GM21515 (cell line): ENCODE data around the gene ACTG1.

Experiments
- ATAC-seq: cut with Tn5 transposase; IDR thresholded peaks from one replicate; pipeline ENCODE4 v1.9.1; 2021; ENCODE audit not compliant: unreplicated experiment

ACTG1 gene

DNA sequence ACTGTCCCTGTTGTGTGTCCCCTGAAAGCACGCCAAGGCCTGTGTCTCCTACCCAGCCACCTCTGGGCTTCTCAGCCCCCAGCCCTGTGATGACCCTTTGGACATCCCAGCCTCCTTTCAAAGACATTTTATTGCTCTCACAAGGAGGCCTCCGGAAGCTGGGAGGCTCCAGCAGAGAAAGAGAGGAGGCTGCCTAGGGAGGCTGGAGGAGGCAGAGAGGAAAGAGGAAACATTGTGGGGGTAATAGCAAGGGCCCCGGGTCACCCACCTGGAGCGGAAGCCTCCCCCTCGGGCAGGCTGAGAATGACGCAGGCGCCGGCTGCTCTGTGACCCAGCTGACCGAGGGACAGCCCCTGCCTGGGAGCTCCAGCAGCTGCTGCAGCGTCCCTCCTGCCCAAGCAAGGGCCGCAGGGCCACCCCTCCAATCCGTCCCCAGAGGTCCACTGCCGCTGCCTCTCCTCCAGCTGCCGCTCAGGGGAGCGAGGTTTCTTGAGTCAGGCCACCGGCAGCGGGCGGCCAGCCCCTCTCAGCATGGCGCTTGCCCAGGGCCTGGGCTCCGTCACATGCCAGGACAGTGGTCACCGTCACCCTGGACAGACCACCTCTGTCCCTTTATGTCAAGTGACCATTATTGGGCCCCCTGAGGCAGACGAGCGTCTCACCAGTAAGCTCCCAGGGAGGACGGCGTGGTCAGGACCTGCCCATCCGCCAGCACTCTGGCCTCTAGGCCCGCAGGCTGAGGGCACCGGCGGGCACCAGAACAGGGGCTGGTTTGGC, 29.3 kb downstream of the ACTG1 start:
- ATAC-seq, result no peak

DNA sequence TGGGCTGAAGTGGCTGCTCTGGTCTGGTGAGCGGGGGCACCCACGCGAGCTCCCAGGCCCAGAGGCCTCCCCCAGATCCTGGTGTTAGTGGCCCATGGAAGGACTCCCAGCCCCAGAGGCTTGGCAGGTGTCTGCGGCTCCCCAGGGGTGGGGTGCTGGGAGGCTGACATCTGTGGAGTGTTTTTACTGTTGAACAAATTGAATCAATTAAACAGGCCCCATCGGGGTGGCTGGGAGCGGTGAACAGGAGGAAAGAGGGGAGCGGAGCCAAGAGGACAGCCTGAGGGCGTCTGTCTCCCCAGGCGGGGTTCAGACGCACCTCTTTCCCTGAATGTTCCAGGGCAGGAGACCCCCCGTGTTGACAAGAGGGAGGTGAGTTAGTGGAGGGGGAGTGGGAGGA, 29.9 kb downstream of the ACTG1 start:
- ATAC-seq, result no peak

DNA sequence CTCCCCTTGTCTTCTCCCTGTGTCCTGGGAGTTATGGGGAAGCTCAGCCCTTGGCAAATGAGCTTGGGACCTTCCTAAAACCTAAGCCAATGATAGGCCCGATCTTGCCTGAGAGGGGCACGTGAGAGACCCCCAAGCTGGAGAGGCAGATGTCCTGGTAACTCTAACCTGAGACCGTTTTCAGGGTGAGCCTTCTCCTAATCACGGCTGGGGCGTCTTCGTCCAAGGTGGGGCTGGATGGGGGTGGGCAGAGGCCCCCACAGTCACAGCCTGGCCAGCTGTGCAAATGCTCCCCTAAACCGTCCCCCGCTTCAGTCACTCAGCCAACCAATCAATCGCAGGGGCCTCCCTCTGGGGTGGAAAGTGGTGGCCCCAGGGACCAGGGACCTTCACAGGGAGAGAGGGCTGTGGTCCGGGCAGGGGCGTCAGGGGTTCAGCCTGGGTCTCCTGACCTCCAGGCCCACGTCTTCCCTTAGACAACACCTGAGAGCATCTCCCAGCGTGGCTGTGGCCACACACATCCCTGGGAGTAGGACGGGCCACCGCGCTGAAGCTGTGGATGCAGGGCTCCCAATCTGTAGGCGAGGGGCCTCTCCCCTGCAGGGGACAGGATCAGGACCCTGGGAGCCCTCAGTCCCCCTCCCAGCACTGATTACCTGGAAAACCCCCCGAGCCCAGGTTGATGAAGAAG, 30.6 kb downstream of the ACTG1 start:
- ATAC-seq, result no peak

DNA sequence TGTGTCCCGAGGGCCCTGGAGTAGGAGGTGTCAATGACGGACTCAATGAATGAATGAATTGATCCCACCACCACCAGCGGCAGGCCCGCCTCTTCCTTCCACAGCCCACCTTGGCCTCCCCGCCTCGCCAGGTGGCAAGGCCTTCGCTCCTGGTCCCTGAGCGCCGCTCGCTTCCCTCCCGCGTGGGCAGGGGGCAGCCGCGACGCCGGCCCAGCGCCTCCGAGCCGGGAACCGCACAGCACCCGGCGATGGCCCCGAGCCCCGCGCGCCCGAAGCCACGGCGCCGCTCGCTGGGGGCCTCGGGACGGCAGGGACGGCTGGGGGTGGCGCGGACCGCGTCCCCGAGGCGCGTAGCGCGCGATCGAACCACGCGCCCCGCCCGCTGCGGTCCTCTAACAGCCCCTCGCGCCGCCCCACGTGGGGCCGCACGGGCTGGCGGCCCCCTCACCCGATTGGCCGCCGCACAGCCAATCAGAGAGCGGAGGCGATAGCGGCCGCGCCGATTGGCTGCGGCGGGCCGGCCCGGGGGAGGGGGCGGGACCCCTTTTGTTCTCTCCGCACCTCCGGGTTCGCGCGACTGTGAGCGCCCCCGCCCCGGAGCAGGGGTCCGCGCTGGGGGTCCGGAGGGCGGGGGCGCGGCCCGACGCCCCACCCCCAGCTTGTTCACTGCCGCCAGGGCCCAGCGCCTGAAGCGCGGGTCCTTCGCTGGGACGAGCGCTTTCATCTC, 31.4 kb downstream of the ACTG1 start:
- no peak for ATAC-seq

DNA sequence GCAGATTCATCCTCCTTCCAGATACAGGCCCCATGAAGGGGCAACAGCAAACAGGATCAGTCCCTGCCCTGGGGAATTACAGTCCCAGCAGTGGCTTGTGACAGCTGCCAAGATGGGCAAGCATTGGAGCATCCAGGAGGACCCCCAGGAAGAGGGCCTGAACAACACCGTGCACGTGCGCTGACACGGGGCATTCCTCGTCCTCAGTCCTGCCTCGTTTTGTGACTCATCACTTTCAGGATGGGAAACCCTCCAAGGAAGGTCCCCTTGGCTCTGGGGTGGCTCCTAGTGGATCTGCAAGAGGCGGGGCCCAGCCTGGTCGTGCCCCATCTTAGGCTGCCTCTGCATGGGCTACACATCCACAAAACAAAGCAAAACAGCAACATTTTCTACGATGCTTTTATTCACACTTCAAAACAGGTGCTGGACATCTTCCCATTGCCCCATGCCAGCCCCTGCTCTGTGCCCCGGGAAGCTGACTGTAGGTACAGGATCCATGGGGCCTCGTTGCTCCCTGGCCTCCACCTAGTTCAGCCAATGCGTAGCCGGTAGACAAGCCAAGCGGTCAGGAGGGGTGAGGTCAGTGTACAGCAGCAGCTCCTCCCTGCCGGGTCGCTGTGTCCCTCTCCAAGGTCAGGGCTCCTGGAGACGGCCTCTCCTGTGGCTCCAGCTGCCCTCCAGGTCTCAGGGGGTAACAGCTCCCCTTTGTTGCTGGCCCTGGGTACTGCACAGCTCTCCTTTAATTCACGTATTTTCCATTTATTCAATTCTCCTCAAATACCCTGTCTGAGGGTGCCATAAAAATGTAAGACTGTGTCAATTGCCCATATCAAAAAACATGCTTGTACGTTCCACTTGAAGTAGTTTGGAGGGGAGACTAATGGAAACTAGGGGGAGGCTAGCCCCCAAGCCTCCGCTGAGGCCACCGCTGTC, 32.2 kb downstream of the ACTG1 start:
- ATAC-seq, result no peak

DNA sequence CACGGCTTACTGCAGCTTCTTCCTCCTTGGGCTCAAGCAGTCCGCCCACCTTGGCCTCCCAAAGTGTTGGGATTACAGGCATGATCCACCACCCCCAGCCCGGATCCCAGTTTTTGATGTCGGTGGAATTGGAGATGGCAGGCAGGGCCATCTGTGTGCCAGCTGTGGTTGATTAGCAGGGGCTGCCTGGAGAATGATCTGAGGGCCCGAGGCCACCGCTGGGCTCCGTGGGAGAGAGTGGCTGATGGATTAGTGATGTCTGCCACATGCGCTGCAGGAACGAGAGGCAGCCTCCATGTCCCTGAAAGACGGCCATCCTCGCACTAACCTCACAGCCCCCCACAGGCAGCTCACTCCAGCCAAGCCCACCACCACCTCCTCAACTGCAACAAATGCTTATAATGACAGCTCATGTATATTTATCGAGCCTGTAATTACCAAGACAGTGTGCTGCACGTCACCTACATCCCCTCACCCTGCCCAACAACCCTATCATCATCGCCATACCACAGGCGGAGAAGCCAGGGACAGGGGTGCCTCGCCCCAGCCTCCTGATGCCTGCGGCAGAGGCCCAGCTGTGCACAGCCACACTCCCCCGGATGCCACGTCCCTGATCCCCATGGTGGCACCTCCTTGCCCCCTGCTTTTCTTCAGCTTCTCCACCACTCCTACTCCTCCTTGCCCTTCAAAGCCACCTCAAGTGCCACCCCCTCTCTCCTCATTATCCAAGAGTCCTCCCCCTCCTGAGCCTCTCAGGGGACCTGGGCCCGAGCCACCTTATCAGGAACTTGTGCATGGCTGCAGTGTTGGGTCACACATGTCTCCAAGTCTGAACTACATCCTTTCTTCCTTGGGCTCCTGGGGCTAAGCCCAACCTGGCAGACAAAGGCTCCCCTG, 33.2 kb downstream of the ACTG1 start:
- ATAC-seq, result no peak

DNA sequence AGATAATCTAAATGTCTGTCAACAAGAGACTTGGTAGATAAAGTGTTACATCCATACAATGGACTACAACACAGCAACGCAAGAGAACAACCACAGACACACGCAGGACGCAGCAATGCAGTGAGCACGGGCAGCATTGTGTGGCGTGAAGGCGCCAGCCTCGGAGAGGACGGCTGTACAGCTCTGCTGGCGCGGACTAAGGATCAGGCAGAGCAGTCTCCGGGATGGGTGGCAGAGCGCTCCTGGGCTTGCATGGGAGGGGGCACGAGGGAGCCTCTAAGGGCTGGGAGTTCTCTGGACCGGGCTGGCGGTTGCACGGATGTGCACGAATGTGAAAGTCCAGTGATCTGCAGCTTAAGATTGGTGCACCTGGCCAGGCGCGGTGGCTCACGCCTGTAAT, 34.5 kb downstream of the ACTG1 start:
- ATAC-seq, result no peak

DNA sequence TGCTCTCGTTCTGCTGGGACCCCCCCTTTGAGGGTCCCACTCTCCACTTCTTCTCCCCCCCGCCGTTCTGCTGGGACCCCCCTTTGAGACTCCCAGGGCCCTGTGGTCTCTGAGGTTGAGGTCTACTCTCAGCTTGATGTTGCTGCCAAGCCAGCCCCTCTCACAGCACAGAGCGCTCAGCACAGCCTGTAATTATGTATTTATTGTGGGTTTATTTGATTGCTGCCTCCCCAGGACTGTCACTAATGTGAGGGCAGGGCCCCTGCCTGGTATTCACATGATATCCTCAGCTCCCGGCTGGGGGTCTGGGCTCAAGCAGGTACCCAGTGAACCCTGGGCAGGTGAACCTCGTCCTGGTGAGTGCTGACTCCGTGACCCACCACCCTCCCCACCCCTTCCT, 35.4 kb downstream of the ACTG1 start:
- ATAC-seq, result no peak

DNA sequence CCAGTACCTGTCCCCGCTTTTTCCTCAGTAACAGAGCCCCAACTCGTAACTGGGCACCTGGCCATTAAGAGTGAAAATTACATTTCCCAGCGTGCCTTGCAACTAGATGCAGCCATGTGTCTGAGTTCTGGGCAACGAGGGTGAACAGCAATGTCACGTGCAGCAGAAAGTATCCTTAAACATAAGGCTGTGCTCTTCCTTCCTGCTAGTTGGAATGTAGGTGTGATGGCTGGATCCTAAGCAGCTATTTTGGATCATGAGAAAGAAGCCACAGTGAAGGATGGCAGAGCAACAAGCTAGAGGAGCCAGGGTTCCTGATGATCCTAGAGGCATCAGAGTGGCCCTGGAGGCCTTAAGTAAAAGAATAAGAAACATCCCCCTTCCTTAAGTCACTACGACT, 36.0 kb downstream of the ACTG1 start:
- no peak for ATAC-seq

DNA sequence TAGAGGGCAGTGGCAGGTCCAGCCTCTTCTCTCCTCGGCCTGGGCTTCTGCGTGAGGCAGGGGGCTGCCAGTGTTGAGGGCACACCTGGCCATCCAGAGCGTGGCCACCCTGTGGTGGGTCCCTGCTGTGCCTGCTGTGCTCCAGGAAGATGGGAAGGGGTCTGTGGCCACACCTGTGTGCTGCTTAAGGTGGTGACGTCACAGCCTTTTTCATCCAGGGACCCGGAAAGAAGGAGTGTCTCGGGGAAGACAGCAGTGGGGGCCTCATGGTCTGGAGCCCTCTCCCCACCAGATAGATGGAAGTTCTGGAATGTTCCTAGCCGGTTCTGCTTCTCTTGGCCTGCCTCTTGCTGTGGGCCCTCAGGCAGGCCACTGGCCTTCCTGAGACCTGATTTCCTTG, 36.5 kb downstream of the ACTG1 start:
- no peak for ATAC-seq

DNA sequence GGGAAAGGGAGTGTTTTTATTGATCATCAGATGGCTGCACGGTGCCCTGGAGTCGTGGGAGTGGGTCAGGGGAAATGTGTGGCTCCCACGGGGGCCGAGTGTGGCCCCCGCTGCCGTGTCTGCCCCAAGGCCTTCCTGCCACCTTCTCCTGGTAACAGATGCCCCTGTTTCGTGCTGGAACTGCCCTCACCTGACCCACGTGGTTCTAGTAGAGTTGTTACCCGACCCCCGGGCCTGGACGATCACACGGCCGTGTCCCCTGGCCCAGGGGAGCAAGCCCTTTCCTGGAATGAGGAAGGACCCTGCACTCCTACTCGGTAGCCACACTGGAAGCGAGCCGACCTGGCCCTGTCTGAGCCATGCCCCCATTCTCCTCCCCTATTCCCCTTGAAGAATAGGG, 37.6 kb downstream of the ACTG1 start:
- ATAC-seq, result no peak

DNA sequence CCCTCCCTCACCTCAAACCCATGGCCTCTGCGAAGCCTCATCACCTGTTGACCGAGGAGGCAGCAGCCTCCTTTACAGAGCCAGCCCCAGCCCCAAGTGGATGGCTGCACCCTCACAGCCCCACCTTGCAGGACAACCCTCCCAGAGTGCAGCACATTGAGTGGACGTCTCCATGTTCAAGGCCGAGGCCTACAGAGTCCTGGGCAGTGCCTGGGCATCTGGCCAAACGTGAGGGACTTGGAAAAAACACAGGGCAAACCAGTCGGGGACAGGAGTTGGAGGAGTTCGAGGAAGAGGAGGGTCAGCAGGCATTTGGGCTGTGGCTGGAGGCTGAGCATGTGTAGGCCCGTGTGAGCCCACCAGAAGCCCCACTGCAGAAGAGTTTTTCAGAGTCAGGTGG, 39.6 kb downstream of the ACTG1 start:
- ATAC-seq, result no peak

DNA sequence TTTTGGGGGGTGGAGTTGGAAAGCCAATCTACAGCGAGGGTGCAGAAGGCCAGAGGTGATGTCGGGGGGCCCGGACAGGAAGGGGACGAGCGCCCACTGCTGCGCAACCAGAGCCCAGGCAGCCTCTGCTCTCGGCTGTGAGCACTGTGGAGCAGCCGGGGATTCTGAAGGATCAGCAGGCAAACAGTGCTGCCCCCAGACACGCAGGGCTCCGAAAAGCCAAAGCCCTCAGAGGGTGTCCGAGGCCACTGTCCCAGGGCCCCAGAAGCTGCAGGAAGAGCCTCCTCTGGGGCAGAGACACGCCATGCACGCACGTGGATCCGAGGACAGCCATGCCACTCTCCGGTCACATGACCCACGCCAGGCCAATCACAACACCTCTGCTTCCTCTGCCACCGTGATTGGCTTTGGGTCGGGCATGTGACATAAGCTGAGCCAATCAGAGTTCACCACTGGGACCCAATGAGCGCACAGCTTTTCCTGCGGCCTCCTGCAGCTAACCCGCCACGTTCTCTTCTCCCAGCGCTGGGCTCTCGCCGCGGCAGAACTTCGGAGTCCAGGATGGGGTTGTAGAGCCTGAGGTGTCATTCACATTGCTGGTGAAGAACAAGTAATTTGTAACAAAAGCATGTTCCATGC, 40.7 kb downstream of the ACTG1 start:
- ATAC-seq, result no peak

DNA sequence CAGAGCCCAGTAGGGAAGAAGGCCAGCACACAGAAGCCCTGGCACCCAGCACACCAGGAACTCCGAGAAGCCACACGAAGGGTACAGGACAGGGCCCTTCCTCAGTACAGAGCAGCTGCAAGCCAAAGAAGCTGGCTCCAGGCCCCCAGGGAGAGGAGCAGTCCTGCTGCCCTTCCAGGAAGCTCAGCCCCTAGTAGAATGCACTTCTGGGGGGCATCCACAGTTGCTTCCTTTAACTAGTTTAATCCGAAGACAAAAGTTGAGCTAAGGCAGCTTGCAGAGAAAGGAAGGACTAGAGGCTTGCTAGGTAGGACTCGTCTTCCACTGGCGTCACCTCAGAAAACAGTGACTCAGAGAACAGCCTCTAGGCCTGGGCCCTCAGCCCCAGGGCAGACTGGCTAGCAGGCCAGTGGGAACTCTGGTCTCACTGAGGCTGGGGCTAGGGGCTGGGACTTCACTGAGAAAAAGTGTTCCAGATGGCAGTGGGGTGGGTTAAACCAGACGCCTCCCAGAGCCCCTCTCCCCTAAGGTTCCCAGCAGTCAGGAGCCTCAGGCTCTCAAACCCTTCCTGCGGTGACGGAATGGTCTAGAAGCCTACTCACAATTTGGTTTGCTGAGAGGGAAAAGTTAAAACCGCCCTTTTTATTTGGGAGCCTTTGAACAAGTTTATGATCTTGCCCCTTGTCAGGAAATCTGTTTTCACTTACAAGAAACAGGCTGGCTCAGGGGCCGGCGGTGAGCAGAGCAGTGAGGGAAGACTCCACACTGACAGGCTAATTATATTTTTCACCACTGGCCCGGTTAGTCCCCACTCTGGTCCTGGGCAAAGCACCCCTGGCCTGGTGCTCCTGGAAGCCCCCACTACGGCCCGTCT, 41.4 kb downstream of the ACTG1 start:
- ATAC-seq, result no peak

DNA sequence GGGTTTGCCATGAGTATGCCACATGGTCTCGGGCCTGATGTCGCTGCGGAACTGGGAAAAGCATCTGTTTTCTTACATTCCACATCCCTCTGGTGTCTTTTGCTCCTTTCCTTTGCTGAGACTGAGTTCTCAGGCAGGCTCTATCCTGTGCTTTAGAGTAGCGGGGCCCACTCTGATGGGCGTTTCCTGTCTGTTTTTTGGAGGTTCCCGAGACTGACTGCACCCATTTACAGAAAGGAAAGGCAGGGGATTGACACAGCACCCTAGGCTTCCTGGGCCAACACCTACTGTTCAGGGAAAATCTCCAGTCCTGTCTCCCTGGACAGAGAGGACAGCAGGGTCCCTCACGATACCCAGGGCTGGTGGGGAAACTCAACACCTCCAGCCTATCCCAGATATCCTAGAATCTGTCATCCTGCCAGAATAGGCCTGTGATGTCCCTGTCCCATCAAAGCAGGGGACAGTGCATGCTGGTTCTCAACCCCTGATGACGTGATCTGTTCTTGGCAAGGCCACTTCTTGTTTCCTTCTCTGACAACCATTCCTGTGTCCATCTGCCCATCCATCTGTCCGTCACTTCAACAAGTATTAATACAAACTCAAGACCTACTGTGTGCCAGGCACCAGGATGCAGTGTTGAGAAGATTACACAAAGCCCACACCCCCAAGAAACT, 42.2 kb downstream of the ACTG1 start:
- ATAC-seq, result no peak

DNA sequence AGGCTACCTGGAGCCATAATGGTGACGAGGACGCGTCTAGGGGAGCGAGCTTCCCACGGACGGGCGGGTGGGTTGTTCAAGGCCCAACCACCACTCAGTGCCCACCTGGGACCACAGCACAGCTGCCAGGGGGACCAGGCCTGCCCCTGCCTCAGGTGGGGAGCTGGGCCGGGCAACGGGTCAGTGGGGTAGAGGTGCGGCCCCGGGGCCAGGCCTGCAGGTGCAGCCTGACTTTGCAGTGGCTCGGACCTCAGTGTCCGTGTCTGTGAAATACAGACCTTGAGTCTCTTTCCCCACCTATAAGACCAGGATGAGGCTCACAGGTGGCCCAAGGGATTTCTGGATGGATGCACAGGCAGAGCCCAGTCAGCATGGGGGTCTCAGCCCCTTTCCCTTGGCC, 43.3 kb downstream of the ACTG1 start:
- ATAC-seq, result no peak

DNA sequence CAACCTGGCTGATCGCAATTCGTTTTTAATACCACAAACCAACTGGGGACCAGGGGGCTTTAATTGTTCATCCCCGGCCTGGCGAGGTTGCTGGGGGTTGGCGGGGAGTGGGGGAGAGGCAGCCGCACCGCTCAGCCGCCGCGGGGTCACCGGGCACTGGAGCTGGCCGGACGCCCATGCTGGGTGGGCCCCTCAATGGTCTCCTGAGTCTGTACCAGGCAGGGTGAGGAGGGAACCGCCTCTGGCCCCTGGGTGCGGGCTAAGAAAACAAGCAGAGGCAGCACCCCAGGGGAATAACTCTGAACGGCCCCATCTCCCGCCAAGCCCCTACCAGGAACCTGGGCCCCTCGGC, 43.9 kb downstream of the ACTG1 start:
- no peak for ATAC-seq

DNA sequence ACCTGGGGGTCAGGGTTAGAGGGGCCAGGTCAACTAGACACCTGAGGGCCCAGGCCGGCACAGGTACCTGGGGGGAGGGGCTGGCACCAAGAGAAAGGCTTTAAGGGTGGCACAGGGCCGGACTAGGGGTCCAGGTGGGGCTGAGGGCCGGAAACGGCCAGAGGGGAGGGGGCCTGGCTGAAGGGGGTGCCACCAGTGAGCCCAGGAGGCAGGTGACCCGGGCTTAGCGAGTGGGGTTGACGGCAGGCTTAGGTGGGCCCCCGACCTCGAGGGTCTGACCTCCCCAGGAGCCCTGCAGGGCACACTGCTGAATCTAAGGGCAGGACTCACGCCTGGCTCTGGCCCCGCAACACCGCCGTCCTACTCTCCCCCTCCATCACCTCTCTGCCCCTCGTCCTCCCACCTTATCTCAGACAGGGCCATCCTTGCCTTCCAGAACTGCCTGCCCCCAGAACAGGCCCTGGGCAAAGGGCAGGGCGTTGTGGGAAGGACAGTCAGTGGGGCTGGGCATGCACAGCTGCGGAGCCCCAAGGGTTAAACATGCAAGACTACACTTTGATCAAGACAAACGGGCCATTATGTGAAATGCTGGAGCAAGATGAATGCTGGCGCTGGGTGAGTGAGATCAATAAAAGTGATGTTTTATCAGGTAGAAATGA, 44.4 kb downstream of the ACTG1 start:
- ATAC-seq, result no peak
